ENCODE results near the gene MAP6D1. TPM values are rescaled to one million over a fixed set of nuclear protein-coding genes. Genes with fewer than 3 reads are reported as not detected.
"Not testable (repeated sequence)": the region's sequence is repeated elsewhere in the genome, so short reads cannot be mapped to it uniquely, and the experiment has no call there.

MAP6D1 gene
- total RNA-seq, 1 experiment from 2014 or later, result 2.9 TPM

GRCh38 chr3:183781246-183781645 is 44.1 kb downstream of the MAP6D1 start:
- Mint-ChIP-seq H3K27me3 (ENCODE audit: insufficient read depth, unreplicated experiment) (no peaks in the 10 kb centered on the region), H3K27ac (ENCODE audit: unreplicated experiment) (no peak overlapping the region), H3K4me1 (ENCODE audit: low read depth, unreplicated experiment) (no peaks in the 10 kb centered on the region), H3K36me3 (ENCODE audit: insufficient read depth, unreplicated experiment) (peaks cover 75% of the 10 kb centered on the region), H3K4me3 (ENCODE audit: unreplicated experiment) (no peak overlapping the region), H3K9me3 (ENCODE audit: unreplicated experiment) (no peaks in the 10 kb centered on the region)
- no peaks in the 10 kb centered on the region for H3K4me1 ChIP-seq
- no peaks in the 10 kb centered on the region for H3K9me3 ChIP-seq
- intact Hi-C loops (cut with micrococcal nuclease; ENCODE audit: unreplicated experiment), result no loop called here
- no peak for DNase-seq
- ChIA-PET CTCF (no interaction called here), POLR2A (no interaction called here)
- H3K36me3 ChIP-seq (ENCODE audit: control insufficient read depth, insufficient read depth, low read length), result peaks cover 2% of the 10 kb centered on the region; the same call in 1 of the 2 replicates
- BruUV-seq (replicated peaks), result no TSS peak
- no peaks in the 10 kb centered on the region for H3K27me3 ChIP-seq (replicated peaks; ENCODE audit: control insufficient read depth, insufficient read depth, low read length)
- no peak overlapping the region for H3K4me3 ChIP-seq (ENCODE audit: low read depth, low read length)
- no peak for TF ChIP-seq CTCF (IDR thresholded peaks at IDR 0.05; ENCODE audit: insufficient read depth in 1 of 2, low read depth in 1 of 2, low read length in 1 of 2, severe bottlenecking in 1 of 2, unreplicated experiment in 1 of 2)

- H3K9me3 ChIP-seq, result no peaks in the 10 kb centered on the region
- peaks cover 2% of the 10 kb centered on the region; the same call in 1 of the 2 replicates for H3K36me3 ChIP-seq (ENCODE audit: control insufficient read depth, insufficient read depth, low read length)
- no TSS peak for BruUV-seq (replicated peaks)
- Mint-ChIP-seq H3K4me1 (ENCODE audit: low read depth, unreplicated experiment) (no peaks in the 10 kb centered on the region), H3K27ac (ENCODE audit: unreplicated experiment) (no peak overlapping the region), H3K9me3 (ENCODE audit: unreplicated experiment) (no peaks in the 10 kb centered on the region), H3K27me3 (ENCODE audit: insufficient read depth, unreplicated experiment) (no peaks in the 10 kb centered on the region), H3K36me3 (ENCODE audit: insufficient read depth, unreplicated experiment) (peaks cover 78% of the 10 kb centered on the region), H3K4me3 (ENCODE audit: unreplicated experiment) (no peak overlapping the region)
- no peaks in the 10 kb centered on the region for H3K4me1 ChIP-seq
- CTCF ChIA-PET, result no interaction called here
- no peaks in the 10 kb centered on the region for H3K27me3 ChIP-seq (replicated peaks; ENCODE audit: control insufficient read depth, insufficient read depth, low read length)
- intact Hi-C loops (cut with micrococcal nuclease; ENCODE audit: unreplicated experiment), result no loop called here
- POLR2A ChIA-PET, result no interaction called here
- H3K4me3 ChIP-seq (ENCODE audit: low read depth, low read length), result no peak overlapping the region
- DNase-seq, result no peak
- no peak for TF ChIP-seq CTCF (IDR thresholded peaks at IDR 0.05; ENCODE audit: insufficient read depth in 1 of 2, low read depth in 1 of 2, low read length in 1 of 2, severe bottlenecking in 1 of 2, unreplicated experiment in 1 of 2)
Observed at GRCh38 chr3:183779896-183780465, 45.4 kb downstream of the MAP6D1 start.

- Histone ChIP-seq H3K4me1 (no peaks in the 10 kb centered on the region), H3K4me3 (ENCODE audit: low read depth, low read length) (no peak overlapping the region), H3K9me3 (no peaks in the 10 kb centered on the region), H3K27me3 (replicated peaks; ENCODE audit: control insufficient read depth, insufficient read depth, low read length) (no peaks in the 10 kb centered on the region), H3K36me3 (ENCODE audit: control insufficient read depth, insufficient read depth, low read length) (peaks cover 8% of the 10 kb centered on the region; the same call in 1 of the 2 replicates)
- Mint-ChIP-seq H3K36me3 (ENCODE audit: insufficient read depth, unreplicated experiment) (peaks cover 79% of the 10 kb centered on the region), H3K9me3 (ENCODE audit: unreplicated experiment) (no peaks in the 10 kb centered on the region), H3K4me1 (ENCODE audit: low read depth, unreplicated experiment) (no peaks in the 10 kb centered on the region), H3K27me3 (ENCODE audit: insufficient read depth, unreplicated experiment) (no peaks in the 10 kb centered on the region), H3K27ac (ENCODE audit: unreplicated experiment) (no peak overlapping the region), H3K4me3 (ENCODE audit: unreplicated experiment) (no peak overlapping the region)
- no peak for TF ChIP-seq CTCF (IDR thresholded peaks at IDR 0.05; ENCODE audit: insufficient read depth in 1 of 2, low read depth in 1 of 2, low read length in 1 of 2, severe bottlenecking in 1 of 2, unreplicated experiment in 1 of 2)
- POLR2A ChIA-PET, result no interaction called here
- no peak for DNase-seq
- CTCF ChIA-PET, result no interaction called here
- intact Hi-C loops (cut with micrococcal nuclease; ENCODE audit: unreplicated experiment), result no loop called here
- BruUV-seq (replicated peaks), result no TSS peak
Observed at GRCh38 chr3:183777016-183777618, 48.3 kb downstream of the MAP6D1 start.

GRCh38 chr3:183776451-183776850 is 48.9 kb downstream of the MAP6D1 start:
- BruUV-seq (replicated peaks); H3K27me3 ChIP-seq (replicated peaks; ENCODE audit: control insufficient read depth, insufficient read depth, low read length); H3K4me3 ChIP-seq (ENCODE audit: low read depth, low read length); POLR2A ChIA-PET; H3K36me3 ChIP-seq (ENCODE audit: control insufficient read depth, insufficient read depth, low read length); CTCF ChIA-PET; H3K4me1 Mint-ChIP-seq (ENCODE audit: low read depth, unreplicated experiment); DNase-seq; H3K9me3 Mint-ChIP-seq (ENCODE audit: unreplicated experiment); H3K4me1 ChIP-seq; H3K27ac Mint-ChIP-seq (ENCODE audit: unreplicated experiment); intact Hi-C loops (cut with micrococcal nuclease; ENCODE audit: unreplicated experiment); H3K9me3 ChIP-seq; H3K4me3 Mint-ChIP-seq (ENCODE audit: unreplicated experiment); H3K27me3 Mint-ChIP-seq (ENCODE audit: insufficient read depth, unreplicated experiment): not testable (repeated sequence)
- H3K36me3 Mint-ChIP-seq (ENCODE audit: insufficient read depth, unreplicated experiment), result peaks cover 83% of the 10 kb centered on the region
